Caco-2 (cell line): ENCODE measurements around the gene SEC31A. TPM values are rescaled to one million over a fixed set of nuclear protein-coding genes. Genes with fewer than 3 reads are reported as not detected.

Experiments
- BruUV-seq: library from RNA; stranded (reverse); fragments of 400-500 nt; replicated peaks from 2 replicates; lab custom pipeline; 2021; lab: Mats Ljungman, UMichigan
- CTCF ChIA-PET: fragments of 300-600 bp; sonication (Branson Sonifier 250); formaldehyde crosslinking; loops from one replicate; lab custom pipeline; 2022; ENCODE audit warnings: antibody characterized with exemption; lab: Charles Lee
- POLR2A ChIA-PET: fragments of 300-600 bp; sonication (Branson Sonifier 250); formaldehyde crosslinking; loops from one replicate; lab custom pipeline; 2022; ENCODE audit warnings: antibody characterized with exemption; lab: Charles Lee
- DNase-seq, 2 experiments: peaks; one replicate each; pipeline versions ENCODE4 v3.0.0 to v3.0.0-alpha.2; 2020 to 2022
- H3K27me3 ChIP-seq: replicated peaks from 2 replicates; pipeline ENCODE4 v1.6.0; 2011; ENCODE audit warnings: low read length; ENCODE audit not compliant: control insufficient read depth, insufficient read depth
- H3K36me3 ChIP-seq: 2 replicates; pipeline ENCODE4 v1.5.1; 2011; ENCODE audit warnings: low read length; ENCODE audit not compliant: control insufficient read depth, insufficient read depth
- H3K4me1 ChIP-seq: fragments of 250-450 bp; sonication (Bioruptor Pico); 2 replicates; pipeline ENCODE4 v1.5.1; 2020; ENCODE audit warnings: mild to moderate bottlenecking
- H3K4me3 ChIP-seq: 2 replicates; pipeline ENCODE4 v1.5.1; 2011; ENCODE audit warnings: low read depth, mild to moderate bottlenecking, control low read depth, low read length
- H3K9me3 ChIP-seq: fragments of 250-450 bp; sonication (Bioruptor Pico); 2 replicates; pipeline ENCODE4 v1.5.1; 2020; ENCODE audit warnings: mild to moderate bottlenecking, moderate library complexity
- H3K27ac Mint-ChIP-seq: one replicate; pipeline ENCODE4 v1.8.0; 2022; ENCODE audit warnings: mixed read lengths; ENCODE audit not compliant: unreplicated experiment
- H3K27me3 Mint-ChIP-seq: one replicate; pipeline ENCODE4 v1.8.0; 2022; ENCODE audit warnings: mixed read lengths; ENCODE audit not compliant: insufficient read depth, unreplicated experiment
- H3K36me3 Mint-ChIP-seq: one replicate; pipeline ENCODE4 v1.8.0; 2022; ENCODE audit warnings: mild to moderate bottlenecking, mixed read lengths; ENCODE audit not compliant: insufficient read depth, unreplicated experiment
- H3K4me1 Mint-ChIP-seq: one replicate; pipeline ENCODE4 v1.8.0; 2022; ENCODE audit warnings: low read depth, mixed read lengths; ENCODE audit not compliant: unreplicated experiment
- H3K4me3 Mint-ChIP-seq: one replicate; pipeline ENCODE4 v1.8.0; 2022; ENCODE audit warnings: mild to moderate bottlenecking, moderate library complexity, mixed read lengths; ENCODE audit not compliant: unreplicated experiment
- H3K9me3 Mint-ChIP-seq: one replicate; pipeline ENCODE4 v1.8.0; 2022; ENCODE audit warnings: mixed read lengths; ENCODE audit not compliant: unreplicated experiment
- intact Hi-C: fragments of 100-400 bp; cut with micrococcal nuclease; formaldehyde crosslinking; loops from one replicate; pipeline ENCODE4 v1.10.0; 2022; ENCODE audit not compliant: unreplicated experiment
- total RNA-seq: library from RNA; stranded (reverse); gene quantifications from 2 replicates; pipeline ENCODE4 v1.2.3, GENCODE V29; 2022
- TF ChIP-seq, protein P1 (sequence below), 2 experiments: fragments of 200-600 bp in 1 of 2; IDR thresholded peaks; 1 replicate in 1 of 2; 2 replicates in 1 of 2; pipeline versions ENCODE4 v1.5.1 to v1.8.0; 2011 to 2022; ENCODE audit warnings: antibody characterized with exemption in 1 of 2, control low read depth in 1 of 2, inconsistent platforms in 1 of 2, low read depth in 1 of 2, low read length in 1 of 2, mild to moderate bottlenecking in 1 of 2, moderate library complexity in 1 of 2; ENCODE audit not compliant: insufficient read depth in 1 of 2, severe bottlenecking in 1 of 2, unreplicated experiment in 1 of 2

Gene SEC31A
- total RNA-seq, 1 experiment from 2014 or later: 175 TPM

DNA sequence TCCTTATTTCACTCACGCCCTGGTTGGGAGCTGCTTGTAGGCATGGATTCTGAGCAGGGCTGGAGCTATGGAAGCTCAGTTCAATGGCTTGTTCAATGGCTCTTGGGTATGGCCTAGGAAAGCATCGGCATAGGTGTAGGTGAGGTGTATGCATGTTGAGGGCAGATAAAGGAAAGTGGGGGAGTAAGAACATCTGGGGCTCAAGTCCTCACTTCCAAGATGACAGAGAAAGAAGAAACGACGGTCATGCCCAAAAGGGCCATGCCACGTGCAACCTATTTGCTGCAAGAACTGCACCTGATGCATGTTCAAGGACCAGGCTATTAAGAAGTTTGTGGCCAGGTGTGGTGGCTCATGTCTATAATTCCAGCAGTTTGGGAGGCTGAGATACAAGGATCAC is 115.7 kb downstream of the SEC31A start:
- no TSS peak for BruUV-seq
- intact Hi-C loops: no loop called here
- Histone ChIP-seq H3K27me3 (no peaks in the 10 kb centered on the region), H3K36me3 (no peaks in the 10 kb centered on the region), H3K4me3 (no peak overlapping the region), H3K4me1 (no peaks in the 10 kb centered on the region), H3K9me3 (no peaks in the 10 kb centered on the region)
- ChIA-PET CTCF (no interaction called here), POLR2A (no interaction called here)
- Mint-ChIP-seq H3K27ac (no peak overlapping the region), H3K4me3 (no peak overlapping the region), H3K4me1 (no peaks in the 10 kb centered on the region), H3K36me3 (no peaks in the 10 kb centered on the region), H3K27me3 (no peaks in the 10 kb centered on the region), H3K9me3 (no peaks in the 10 kb centered on the region)
- DNase-seq: no peak
- TF ChIP-seq, protein P1, sequence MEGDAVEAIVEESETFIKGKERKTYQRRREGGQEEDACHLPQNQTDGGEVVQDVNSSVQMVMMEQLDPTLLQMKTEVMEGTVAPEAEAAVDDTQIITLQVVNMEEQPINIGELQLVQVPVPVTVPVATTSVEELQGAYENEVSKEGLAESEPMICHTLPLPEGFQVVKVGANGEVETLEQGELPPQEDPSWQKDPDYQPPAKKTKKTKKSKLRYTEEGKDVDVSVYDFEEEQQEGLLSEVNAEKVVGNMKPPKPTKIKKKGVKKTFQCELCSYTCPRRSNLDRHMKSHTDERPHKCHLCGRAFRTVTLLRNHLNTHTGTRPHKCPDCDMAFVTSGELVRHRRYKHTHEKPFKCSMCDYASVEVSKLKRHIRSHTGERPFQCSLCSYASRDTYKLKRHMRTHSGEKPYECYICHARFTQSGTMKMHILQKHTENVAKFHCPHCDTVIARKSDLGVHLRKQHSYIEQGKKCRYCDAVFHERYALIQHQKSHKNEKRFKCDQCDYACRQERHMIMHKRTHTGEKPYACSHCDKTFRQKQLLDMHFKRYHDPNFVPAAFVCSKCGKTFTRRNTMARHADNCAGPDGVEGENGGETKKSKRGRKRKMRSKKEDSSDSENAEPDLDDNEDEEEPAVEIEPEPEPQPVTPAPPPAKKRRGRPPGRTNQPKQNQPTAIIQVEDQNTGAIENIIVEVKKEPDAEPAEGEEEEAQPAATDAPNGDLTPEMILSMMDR (IDR thresholded peaks at IDR 0.05; ENCODE audit: insufficient read depth in 1 of 2, low read depth in 1 of 2, low read length in 1 of 2, severe bottlenecking in 1 of 2, unreplicated experiment in 1 of 2): no peak

DNA sequence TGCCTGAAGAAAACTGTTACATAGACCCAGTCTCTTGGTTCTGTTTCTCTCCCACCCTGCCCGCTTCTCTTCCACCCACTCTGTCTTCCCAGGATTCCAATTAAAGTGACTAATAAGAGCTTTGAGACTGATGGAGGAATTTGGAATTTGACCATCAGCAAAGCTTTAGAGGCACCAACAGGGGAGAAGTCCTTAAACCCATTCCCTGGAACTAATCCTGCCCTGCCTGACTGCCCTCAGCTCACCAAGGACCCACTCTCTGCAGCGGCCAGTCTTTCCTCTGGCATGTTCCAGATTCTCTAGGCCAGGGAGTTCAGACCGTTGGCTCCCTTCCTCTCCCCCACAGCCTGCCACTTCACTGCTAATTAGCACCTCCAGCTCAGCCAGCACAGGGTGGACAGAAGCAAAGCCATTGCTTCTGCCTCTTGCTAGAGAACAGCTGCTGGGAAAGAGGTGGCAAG is 116.2 kb downstream of the SEC31A start:
- no peaks in the 10 kb centered on the region for H3K4me1 ChIP-seq
- H3K4me3 Mint-ChIP-seq: no peak overlapping the region
- H3K27me3 Mint-ChIP-seq: no peaks in the 10 kb centered on the region
- ChIA-PET POLR2A (no interaction called here), CTCF (no interaction called here)
- BruUV-seq: no TSS peak
- H3K36me3 Mint-ChIP-seq: no peaks in the 10 kb centered on the region
- H3K27ac Mint-ChIP-seq: no peak overlapping the region
- H3K4me1 Mint-ChIP-seq: no peaks in the 10 kb centered on the region
- H3K9me3 ChIP-seq: no peaks in the 10 kb centered on the region
- H3K36me3 ChIP-seq: no peaks in the 10 kb centered on the region
- intact Hi-C loops: no loop called here
- no peak for DNase-seq
- no peaks in the 10 kb centered on the region for H3K27me3 ChIP-seq
- TF ChIP-seq, protein P1 (IDR thresholded peaks at IDR 0.05; ENCODE audit: insufficient read depth in 1 of 2, low read depth in 1 of 2, low read length in 1 of 2, severe bottlenecking in 1 of 2, unreplicated experiment in 1 of 2): no peak
- no peaks in the 10 kb centered on the region for H3K9me3 Mint-ChIP-seq
- no peak overlapping the region for H3K4me3 ChIP-seq

DNA sequence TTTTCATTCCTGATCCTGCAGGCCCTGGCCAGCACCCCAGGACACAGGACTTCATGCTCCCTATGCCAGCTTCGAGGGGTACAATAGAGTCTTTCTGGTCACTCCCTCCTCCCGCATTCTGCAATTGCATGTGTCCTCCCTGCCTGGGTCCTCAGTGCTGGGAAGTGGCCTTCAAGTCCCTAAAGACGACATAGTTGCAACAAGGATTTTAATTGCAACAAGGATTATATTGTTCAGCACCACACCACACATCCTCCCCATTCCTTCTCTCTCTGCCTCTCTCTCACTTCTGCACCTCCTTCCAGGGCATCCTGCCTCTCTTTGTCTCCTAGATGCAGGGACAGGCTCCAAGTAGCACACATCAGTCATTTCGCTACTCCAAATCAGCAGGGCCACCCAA is 117.9 kb downstream of the SEC31A start:
- Histone ChIP-seq H3K9me3 (no peaks in the 10 kb centered on the region), H3K4me3 (no peak overlapping the region), H3K4me1 (no peaks in the 10 kb centered on the region), H3K27me3 (no peaks in the 10 kb centered on the region), H3K36me3 (no peaks in the 10 kb centered on the region)
- intact Hi-C loops: no loop called here
- no TSS peak for BruUV-seq
- ChIA-PET CTCF (no interaction called here), POLR2A (no interaction called here)
- no peak overlapping the region for H3K27ac Mint-ChIP-seq
- TF ChIP-seq, protein P1 (IDR thresholded peaks at IDR 0.05; ENCODE audit: insufficient read depth in 1 of 2, low read depth in 1 of 2, low read length in 1 of 2, severe bottlenecking in 1 of 2, unreplicated experiment in 1 of 2): no peak
- no peaks in the 10 kb centered on the region for H3K4me1 Mint-ChIP-seq
- no peaks in the 10 kb centered on the region for H3K27me3 Mint-ChIP-seq
- H3K4me3 Mint-ChIP-seq: no peak overlapping the region
- no peaks in the 10 kb centered on the region for H3K36me3 Mint-ChIP-seq
- DNase-seq: no peak
- H3K9me3 Mint-ChIP-seq: no peaks in the 10 kb centered on the region
